Peyer's patch (tissue), 4 donors: Measurements from ENCODE around the gene TMEM266. TPM values are rescaled to one million over a fixed set of nuclear protein-coding genes. Genes with fewer than 3 reads are reported as not detected.

Experiments
- DNase-seq, 3 donors: peaks; one replicate each; pipeline ENCODE4 v3.0.0-alpha.2; 2017 to 2019
- H3K27ac ChIP-seq, 4 donors: fragments of 200-600 bp; sonication (generic); one replicate each; pipeline ENCODE4 v1.5.1; 2016 to 2019
- H3K27me3 ChIP-seq, 2 donors: fragments of 200-600 bp; sonication (generic); one replicate each; pipeline ENCODE4 v1.5.1; 2019
- H3K36me3 ChIP-seq, 3 donors: fragments of 200-600 bp; sonication (generic); one replicate each; pipeline ENCODE4 v1.5.1; 2016 to 2019
- H3K4me1 ChIP-seq, 4 donors: fragments of 200-600 bp; sonication (generic); one replicate each; pipeline ENCODE4 v1.5.1; 2016 to 2019
- H3K4me3 ChIP-seq, 4 donors: fragments of 200-600 bp; sonication (generic); 1 replicate in 3 of 4; 2 replicates in 1 of 4; pipeline ENCODE4 v1.5.1; 2016 to 2019; ENCODE audit warnings: mild to moderate bottlenecking in 1 of 4
- H3K9me3 ChIP-seq, 4 donors: fragments of 200-600 bp; sonication (generic); one replicate each; pipeline ENCODE4 v1.5.1; 2016 to 2019; ENCODE audit warnings: mild to moderate bottlenecking in 1 of 4
- CTCF ChIP-seq, 6 experiments: fragments of 450-650 bp in 4 of 6; fragments of 200-600 bp in 2 of 6; sonication (generic) in 1 of 6; IDR thresholded peaks; one replicate each; pipeline ENCODE4 v1.5.1; 2017 to 2019; ENCODE audit warnings: antibody characterized with exemption in 6 of 6, mild to moderate bottlenecking in 3 of 6, moderate library complexity in 1 of 6
- POLR2A ChIP-seq, 2 donors: fragments of 450-650 bp; IDR thresholded peaks; one replicate each; pipeline ENCODE4 v1.5.1; 2017; ENCODE audit warnings: antibody characterized with exemption in 2 of 2, mild to moderate bottlenecking in 2 of 2, moderate library complexity in 2 of 2
- total RNA-seq, 4 donors: library from RNA; depleted of rRNA; stranded (reverse); fragments of >200 nt; gene quantifications; one replicate each; pipeline ENCODE4 v1.1.0, GENCODE V29; 2016

TMEM266 gene
- total RNA-seq, 4 donors from 2014 or later: not detected

- Histone ChIP-seq H3K4me1 (no peaks in the 10 kb centered on the region), H3K4me3 (no peak overlapping the region), H3K27me3 (no peaks in the 10 kb centered on the region), H3K27ac (no peak overlapping the region), H3K9me3 (no peaks in the 10 kb centered on the region), H3K36me3 (no peaks in the 10 kb centered on the region)
- TF ChIP-seq CTCF (IDR thresholded peaks at IDR 0.05) (no peak), POLR2A (IDR thresholded peaks at IDR 0.05) (no peak)
- DNase-seq: no peak
These were observed 113.0 kb downstream of the TMEM266 start for GRCh38 chr15:76172782-76173181.

- TF ChIP-seq POLR2A (IDR thresholded peaks at IDR 0.05): no peak
- TF ChIP-seq CTCF (IDR thresholded peaks at IDR 0.05): no peak
- Histone ChIP-seq H3K27ac (no peak overlapping the region), H3K9me3 (no peaks in the 10 kb centered on the region), H3K36me3 (no peaks in the 10 kb centered on the region), H3K4me1 (no peaks in the 10 kb centered on the region), H3K4me3 (no peak overlapping the region), H3K27me3 (no peaks in the 10 kb centered on the region)
- DNase-seq: no peak
These were observed 113.6 kb downstream of the TMEM266 start for GRCh38 chr15:76173317-76173834.

- Histone ChIP-seq H3K36me3 (no peaks in the 10 kb centered on the region), H3K4me3 (no peak overlapping the region), H3K27me3 (no peaks in the 10 kb centered on the region), H3K9me3 (no peaks in the 10 kb centered on the region), H3K27ac (no peak overlapping the region), H3K4me1 (no peaks in the 10 kb centered on the region)
- TF ChIP-seq CTCF (IDR thresholded peaks at IDR 0.05) (no peak), POLR2A (IDR thresholded peaks at IDR 0.05) (no peak)
- DNase-seq: no peak
These were observed 114.9 kb downstream of the TMEM266 start for GRCh38 chr15:76174654-76175053.

GRCh38 chr15:76175442-76175841 lies 115.7 kb downstream of the TMEM266 start:
- H3K27me3 ChIP-seq: no peaks in the 10 kb centered on the region
- no peaks in the 10 kb centered on the region for H3K4me1 ChIP-seq
- TF ChIP-seq CTCF (IDR thresholded peaks at IDR 0.05) (no peak), POLR2A (IDR thresholded peaks at IDR 0.05) (no peak)

GRCh38 chr15:76176059-76176458 lies 116.3 kb downstream of the TMEM266 start:
- DNase-seq: no peak
- Histone ChIP-seq H3K4me1 (no peaks in the 10 kb centered on the region), H3K9me3 (no peaks in the 10 kb centered on the region), H3K36me3 (no peaks in the 10 kb centered on the region), H3K27me3 (no peaks in the 10 kb centered on the region), H3K27ac (no peak overlapping the region), H3K4me3 (no peak overlapping the region)
- TF ChIP-seq CTCF (IDR thresholded peaks at IDR 0.05): no peak
- no peak for TF ChIP-seq POLR2A (IDR thresholded peaks at IDR 0.05)

More at GRCh38 chr15:76175442-76175841, 115.7 kb downstream of the TMEM266 start:
- Histone ChIP-seq H3K36me3 (no peaks in the 10 kb centered on the region), H3K9me3 (no peaks in the 10 kb centered on the region), H3K27ac (no peak overlapping the region), H3K4me3 (no peak overlapping the region)
- no peak for DNase-seq
